ENCODE measurements around the gene HDAC4. TPM values are rescaled to one million over a fixed set of nuclear protein-coding genes. Genes with fewer than 3 reads are reported as not detected.

HDAC4 gene
- total and polyA plus RNA-seq, 4 donors, result 6.8 to 75.5 (median 30.2) TPM

DNA sequence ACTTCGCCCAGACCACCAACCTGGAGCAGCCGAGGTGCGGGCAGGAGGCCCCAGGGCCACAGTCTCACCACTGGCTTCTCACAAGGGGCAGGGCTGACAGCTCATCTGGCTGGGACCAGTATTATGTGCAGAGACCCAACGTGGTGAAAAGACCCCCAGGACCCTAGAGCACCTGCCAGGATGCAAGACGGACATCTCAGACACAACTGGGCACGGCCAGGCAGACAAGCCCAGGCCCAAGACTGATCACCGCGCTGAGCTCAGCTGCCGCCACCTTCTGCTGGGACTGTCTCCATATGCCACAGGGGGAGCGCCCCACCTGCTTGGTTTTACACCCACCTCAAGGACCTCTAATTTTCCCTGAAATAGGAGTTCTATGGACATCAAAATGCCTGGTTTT is 23.2 kb downstream of the HDAC4 start:
- Histone ChIP-seq H3K9me3 (ENCODE audit: control insufficient read depth, low read length) (no peaks in the 10 kb centered on the region), H3K4me1 (ENCODE audit: control insufficient read depth in 1 of 2, insufficient read depth in 2 of 2, low read length in 2 of 2) (no peaks in the 10 kb centered on the region), H3K4me3 (ENCODE audit: low read length in 2 of 2) (no peak overlapping the region), H3K27ac (ENCODE audit: low read depth in 1 of 2, low read length in 2 of 2) (no peak overlapping the region), H3K36me3 (ENCODE audit: control insufficient read depth in 1 of 2, insufficient read depth in 2 of 2, low read length in 1 of 2) (no peaks in the 10 kb centered on the region), H3K27me3 (ENCODE audit: control insufficient read depth in 1 of 2, insufficient read depth in 2 of 2, low read length in 1 of 2) (no peaks in the 10 kb centered on the region)
- intact Hi-C loops (cut with DNase I), result no loop called here
- DNase-seq, result peak; percentile 32 to 57
- WGBS, 2 donors, result 93 to 95% methylated on average over 10 of the region's 10 CpGs
- ATAC-seq (ENCODE audit: low FRiP score), result no peak

DNA sequence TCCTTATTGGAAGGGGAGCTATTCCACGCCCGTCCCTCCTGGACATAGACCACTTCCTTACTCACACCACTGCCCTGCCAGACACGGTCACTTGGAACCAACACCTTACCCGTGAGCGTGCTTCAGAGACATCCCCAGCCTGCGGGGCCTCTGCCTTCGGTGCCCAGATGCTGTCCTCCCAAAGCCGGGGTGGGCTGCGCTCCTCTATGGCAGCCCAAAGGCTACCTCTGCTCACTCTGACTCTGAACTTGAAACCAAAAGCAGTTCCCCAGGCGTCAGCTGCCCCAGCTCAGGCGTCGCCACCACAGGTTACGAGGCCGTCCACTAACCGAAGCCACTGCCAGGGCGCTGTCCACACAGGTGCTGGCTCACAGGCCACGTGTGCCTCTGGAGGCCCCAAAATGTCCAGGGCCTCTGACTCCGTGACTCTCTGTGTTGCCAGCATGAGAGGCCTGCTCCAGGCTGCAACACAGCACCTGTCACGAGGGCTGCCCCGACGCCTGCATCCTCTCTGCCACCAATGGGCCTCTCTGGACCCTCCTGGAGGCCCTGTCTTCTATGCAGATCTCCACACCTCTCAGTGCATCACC is 23.8 kb downstream of the HDAC4 start:
- no peak overlapping the region for H3K27ac ChIP-seq (ENCODE audit: low read depth in 1 of 2, low read length in 2 of 2)
- no peak overlapping the region for H3K4me3 ChIP-seq (ENCODE audit: low read length in 2 of 2)
- H3K9me3 ChIP-seq (ENCODE audit: control insufficient read depth, low read length), result no peaks in the 10 kb centered on the region
- no peaks in the 10 kb centered on the region for H3K27me3 ChIP-seq (ENCODE audit: control insufficient read depth in 1 of 2, insufficient read depth in 2 of 2, low read length in 1 of 2)
- H3K36me3 ChIP-seq (ENCODE audit: control insufficient read depth in 1 of 2, insufficient read depth in 2 of 2, low read length in 1 of 2), result no peaks in the 10 kb centered on the region
- DNase-seq (peak in 1 of 2 donors; percentile 66), ATAC-seq (ENCODE audit: low FRiP score) (peak; percentile 5)
- H3K4me1 ChIP-seq (ENCODE audit: control insufficient read depth in 1 of 2, insufficient read depth in 2 of 2, low read length in 2 of 2), result no peaks in the 10 kb centered on the region
- 96 to 97% methylated on average over 20 to 21 of the region's 21 CpGs for WGBS, 2 donors
- intact Hi-C loops (cut with DNase I), result no loop called here

DNA sequence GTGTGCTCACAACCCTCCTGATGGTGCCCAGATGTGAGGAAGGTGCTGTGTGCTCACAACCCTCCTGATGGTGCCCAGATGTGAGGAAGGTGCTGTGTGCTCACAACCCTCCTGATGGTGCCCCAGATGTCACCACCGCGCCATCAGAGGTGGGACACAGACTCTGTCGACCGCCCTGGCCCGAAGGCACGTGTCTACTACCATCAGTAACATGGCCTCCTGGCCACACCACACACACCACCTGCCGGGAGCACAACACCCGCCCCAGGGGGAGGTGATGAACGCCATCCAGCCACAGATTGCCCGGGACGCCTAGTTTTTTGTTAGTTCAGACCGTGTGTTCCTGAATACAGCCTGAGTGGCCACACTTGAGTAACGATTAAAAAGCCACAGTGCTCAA is 24.5 kb downstream of the HDAC4 start:
- Histone ChIP-seq H3K27me3 (ENCODE audit: control insufficient read depth in 1 of 2, insufficient read depth in 2 of 2, low read length in 1 of 2) (no peaks in the 10 kb centered on the region), H3K36me3 (ENCODE audit: control insufficient read depth in 1 of 2, insufficient read depth in 2 of 2, low read length in 1 of 2) (no peaks in the 10 kb centered on the region), H3K4me1 (ENCODE audit: control insufficient read depth in 1 of 2, insufficient read depth in 2 of 2, low read length in 2 of 2) (no peaks in the 10 kb centered on the region), H3K27ac (ENCODE audit: low read depth in 1 of 2, low read length in 2 of 2) (no peak overlapping the region), H3K4me3 (ENCODE audit: low read length in 2 of 2) (no peak overlapping the region), H3K9me3 (ENCODE audit: control insufficient read depth, low read length) (no peaks in the 10 kb centered on the region)
- 90 to 92% methylated on average over 13 of the region's 13 CpGs for WGBS, 2 donors
- peak in 1 of 2 donors; percentile 57 for DNase-seq
- ATAC-seq (ENCODE audit: low FRiP score), result no peak
- intact Hi-C loops (cut with DNase I), result no loop called here

DNA sequence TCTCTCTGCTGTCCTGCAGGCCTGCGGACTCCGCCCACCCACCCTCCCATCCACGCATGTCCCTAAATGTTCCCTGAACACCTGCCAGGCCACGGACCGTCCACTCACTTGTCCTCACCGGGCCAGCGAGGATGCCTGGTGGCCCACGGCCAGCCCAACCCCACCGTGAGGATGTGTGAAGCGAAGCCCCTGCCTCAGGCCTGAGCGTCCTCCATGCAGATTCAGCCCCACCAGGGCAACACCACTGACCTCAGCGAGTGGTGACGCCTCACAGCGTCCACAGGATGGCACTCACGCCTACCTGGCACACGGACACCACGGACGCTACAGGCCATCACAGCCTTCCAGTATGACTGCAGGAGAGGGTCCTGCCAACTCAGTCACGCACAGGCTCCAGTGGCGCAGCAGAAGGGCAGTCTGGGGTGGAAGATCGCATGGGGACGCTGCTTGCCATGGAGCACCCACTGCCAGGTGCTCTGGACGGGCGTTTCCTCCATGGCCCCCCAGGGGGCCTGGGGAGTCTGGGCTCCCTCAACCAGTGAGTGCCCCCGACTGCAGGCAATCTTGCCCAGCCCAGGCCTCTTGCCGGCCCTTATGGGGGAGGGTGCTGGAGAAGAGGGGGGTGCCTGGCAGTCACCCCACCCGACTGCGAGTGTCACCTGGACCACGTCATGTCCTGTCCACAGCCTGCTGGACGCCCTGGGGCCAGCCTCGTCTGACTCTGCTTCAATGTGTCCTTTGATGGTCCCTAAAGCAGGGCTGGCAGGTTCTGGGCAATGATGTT is 25.4 kb downstream of the HDAC4 start:
- WGBS, 2 donors, result 91 to 92% methylated on average over 31 of the region's 31 CpGs
- Histone ChIP-seq H3K4me1 (ENCODE audit: control insufficient read depth in 1 of 2, insufficient read depth in 2 of 2, low read length in 2 of 2) (no peaks in the 10 kb centered on the region), H3K9me3 (ENCODE audit: control insufficient read depth, low read length) (no peaks in the 10 kb centered on the region), H3K36me3 (ENCODE audit: control insufficient read depth in 1 of 2, insufficient read depth in 2 of 2, low read length in 1 of 2) (no peaks in the 10 kb centered on the region), H3K27me3 (ENCODE audit: control insufficient read depth in 1 of 2, insufficient read depth in 2 of 2, low read length in 1 of 2) (no peaks in the 10 kb centered on the region), H3K4me3 (ENCODE audit: low read length in 2 of 2) (no peak overlapping the region), H3K27ac (ENCODE audit: low read depth in 1 of 2, low read length in 2 of 2) (no peak overlapping the region)
- ATAC-seq (ENCODE audit: low FRiP score), result no peak
- DNase-seq, result peak in 1 of 2 donors; percentile 71
- intact Hi-C loops (cut with DNase I), result no loop called here

DNA sequence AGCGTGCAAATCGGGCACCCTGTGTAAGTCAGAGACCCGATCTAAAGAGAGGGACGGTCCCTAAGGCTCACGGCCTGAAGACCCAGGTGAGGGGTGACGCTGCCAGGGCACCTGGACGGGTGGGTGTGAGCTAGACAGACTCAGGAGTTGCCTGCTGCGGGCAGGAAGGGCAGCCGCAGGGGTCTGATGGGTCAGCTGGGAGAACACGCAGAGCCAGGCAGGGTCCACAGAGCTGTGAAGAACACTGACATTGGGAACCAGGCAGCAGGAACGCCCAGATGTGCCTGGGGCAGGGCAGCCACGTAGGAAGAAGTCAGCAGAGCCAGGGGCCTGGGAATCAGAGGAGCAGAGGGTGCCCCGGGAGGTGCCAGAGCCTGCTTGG is 25.9 kb downstream of the HDAC4 start:
- no peak overlapping the region for H3K4me3 ChIP-seq (ENCODE audit: low read length in 2 of 2)
- DNase-seq, result peak in 1 of 2 donors; percentile 57
- intact Hi-C loops (cut with DNase I), result no loop called here
- no peak for ATAC-seq (ENCODE audit: low FRiP score)
- H3K9me3 ChIP-seq (ENCODE audit: control insufficient read depth, low read length), result no peaks in the 10 kb centered on the region
- H3K36me3 ChIP-seq (ENCODE audit: control insufficient read depth in 1 of 2, insufficient read depth in 2 of 2, low read length in 1 of 2), result no peaks in the 10 kb centered on the region
- H3K27ac ChIP-seq (ENCODE audit: low read depth in 1 of 2, low read length in 2 of 2), result no peak overlapping the region
- H3K4me1 ChIP-seq (ENCODE audit: control insufficient read depth in 1 of 2, insufficient read depth in 2 of 2, low read length in 2 of 2), result no peaks in the 10 kb centered on the region
- 95 to 96% methylated on average over 12 to 13 of the region's 13 CpGs for WGBS, 2 donors
- no peaks in the 10 kb centered on the region for H3K27me3 ChIP-seq (ENCODE audit: control insufficient read depth in 1 of 2, insufficient read depth in 2 of 2, low read length in 1 of 2)

DNA sequence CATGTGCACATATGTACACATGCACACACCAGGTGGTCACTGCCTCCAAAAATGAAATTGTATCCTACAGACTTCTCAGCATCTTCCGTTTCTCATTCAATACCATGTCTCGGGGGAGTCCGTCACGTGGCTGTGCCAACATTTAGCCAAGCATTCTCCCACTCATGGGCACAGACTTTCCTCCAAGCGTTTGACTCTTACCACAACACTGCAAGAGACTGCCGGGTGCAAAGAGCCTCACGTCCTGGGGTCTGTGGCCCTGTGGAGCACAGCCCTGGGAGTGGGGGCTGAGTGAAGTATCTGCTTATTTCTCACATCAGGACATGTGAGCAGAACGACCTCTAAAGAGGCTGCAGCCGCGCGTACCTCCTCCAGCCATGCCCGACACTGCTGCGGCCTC is 28.0 kb downstream of the HDAC4 start:
- peak in 1 of 2 donors; percentile 52 for DNase-seq

DNA sequence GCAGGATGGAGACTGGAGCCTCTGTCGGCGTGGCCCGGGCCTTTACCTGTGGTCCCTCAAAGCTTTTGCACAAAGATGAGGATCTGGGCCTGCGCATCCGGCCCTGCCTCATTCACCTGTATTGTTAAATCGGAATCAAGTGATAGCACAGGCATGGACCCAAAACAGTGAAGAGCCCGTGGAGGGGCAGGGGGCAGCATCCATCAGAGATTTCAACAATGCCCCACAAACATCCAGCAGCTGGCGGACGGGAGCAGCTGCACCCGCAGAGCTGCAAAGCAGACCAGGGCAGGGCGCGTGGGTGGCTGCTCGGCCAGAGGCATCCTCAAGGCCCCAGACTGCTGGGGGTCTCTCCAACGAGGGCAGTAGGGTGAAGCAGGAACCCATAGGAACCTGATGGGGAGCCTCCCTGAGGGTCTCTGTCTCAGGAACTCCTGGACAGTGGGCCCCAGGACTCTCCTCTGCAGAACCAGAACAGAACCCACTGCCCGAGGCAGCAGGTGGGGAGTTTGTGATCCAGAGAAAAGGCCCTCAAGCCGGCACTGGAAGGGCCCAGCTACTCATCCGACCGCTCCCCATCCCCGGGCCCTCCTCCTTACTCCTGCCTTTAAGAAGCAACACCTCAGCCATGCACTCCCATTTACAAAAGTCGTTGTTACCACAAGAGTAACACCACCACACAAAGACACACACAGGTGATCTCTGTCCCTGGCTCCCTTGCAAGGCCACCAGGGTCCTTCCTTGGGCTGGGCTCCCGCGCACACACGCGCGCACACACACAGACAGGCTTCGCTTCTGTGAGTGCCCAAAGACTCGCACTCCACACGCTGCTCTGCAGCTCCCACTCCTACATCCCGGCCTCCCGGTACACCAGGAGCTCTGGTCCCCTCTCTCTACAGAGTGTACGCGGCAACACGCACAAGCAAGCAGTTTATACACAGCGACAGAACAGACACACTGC is 28.8 kb downstream of the HDAC4 start:
- Histone ChIP-seq H3K36me3 (ENCODE audit: control insufficient read depth in 1 of 2, insufficient read depth in 2 of 2, low read length in 1 of 2) (no peaks in the 10 kb centered on the region), H3K4me3 (ENCODE audit: low read length in 2 of 2) (no peak overlapping the region), H3K4me1 (ENCODE audit: control insufficient read depth in 1 of 2, insufficient read depth in 2 of 2, low read length in 2 of 2) (no peaks in the 10 kb centered on the region), H3K9me3 (ENCODE audit: control insufficient read depth, low read length) (no peaks in the 10 kb centered on the region), H3K27ac (ENCODE audit: low read depth in 1 of 2, low read length in 2 of 2) (no peak overlapping the region), H3K27me3 (ENCODE audit: control insufficient read depth in 1 of 2, insufficient read depth in 2 of 2, low read length in 1 of 2) (no peaks in the 10 kb centered on the region)
- ATAC-seq (ENCODE audit: low FRiP score) (no peak), DNase-seq (peak in 1 of 2 donors; percentile 70)
- intact Hi-C loops (cut with DNase I), result no loop called here
- WGBS, 2 donors, result 95% methylated on average over 34 of the region's 34 CpGs

More for the DNA sequence above, 28.0 kb downstream of the HDAC4 start:
- Histone ChIP-seq H3K4me1 (ENCODE audit: control insufficient read depth in 1 of 2, insufficient read depth in 2 of 2, low read length in 2 of 2) (no peaks in the 10 kb centered on the region), H3K36me3 (ENCODE audit: control insufficient read depth in 1 of 2, insufficient read depth in 2 of 2, low read length in 1 of 2) (no peaks in the 10 kb centered on the region), H3K4me3 (ENCODE audit: low read length in 2 of 2) (no peak overlapping the region), H3K27me3 (ENCODE audit: control insufficient read depth in 1 of 2, insufficient read depth in 2 of 2, low read length in 1 of 2) (no peaks in the 10 kb centered on the region), H3K9me3 (ENCODE audit: control insufficient read depth, low read length) (no peaks in the 10 kb centered on the region), H3K27ac (ENCODE audit: low read depth in 1 of 2, low read length in 2 of 2) (no peak overlapping the region)
- 88 to 89% methylated on average over 13 of the region's 13 CpGs for WGBS, 2 donors
- intact Hi-C loops (cut with DNase I), result no loop called here
- no peak for ATAC-seq (ENCODE audit: low FRiP score)

DNA sequence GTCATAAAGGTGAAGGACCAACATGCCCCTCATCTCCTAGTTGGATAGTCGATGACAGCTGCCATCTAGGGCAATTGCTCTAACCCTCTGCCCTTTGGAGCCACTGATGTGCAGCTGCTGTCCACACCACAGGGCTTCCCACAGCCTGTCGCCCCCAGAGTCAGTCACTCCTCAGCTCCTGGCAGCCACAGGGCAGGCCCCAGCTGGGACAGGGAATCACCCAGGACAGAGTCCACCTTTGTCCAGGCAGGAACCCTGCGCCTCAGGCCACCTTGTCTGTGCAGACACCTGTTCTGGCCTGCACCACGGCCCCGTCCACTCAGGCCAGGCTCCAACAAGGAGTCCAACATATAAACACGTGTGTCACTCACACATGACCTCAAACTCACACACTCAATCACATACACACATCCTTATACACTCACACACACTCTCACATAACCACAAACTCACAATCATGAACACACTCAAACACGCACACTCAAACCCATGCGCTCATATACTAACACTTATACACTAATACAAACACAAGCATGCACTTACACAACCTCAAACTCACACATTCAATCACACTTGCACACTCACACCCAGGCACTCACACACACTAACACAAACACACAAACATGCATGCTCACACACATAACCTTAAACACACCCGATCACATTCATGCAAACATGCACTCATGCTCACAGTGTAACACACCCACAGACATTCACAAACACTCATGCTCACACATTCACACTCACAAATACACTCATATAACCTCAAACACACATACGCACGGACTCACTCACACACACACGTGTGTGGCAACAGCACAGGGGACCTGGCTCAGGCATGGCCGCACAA is 29.7 kb downstream of the HDAC4 start:
- peak in 1 of 2 donors; percentile 76 for DNase-seq
- intact Hi-C loops (cut with DNase I), result no loop called here

More for the DNA sequence above, 29.7 kb downstream of the HDAC4 start:
- no peak for ATAC-seq (ENCODE audit: low FRiP score)
- WGBS, 2 donors, result 97% methylated on average over 13 of the region's 13 CpGs
- H3K36me3 ChIP-seq (ENCODE audit: control insufficient read depth in 1 of 2, insufficient read depth in 2 of 2, low read length in 1 of 2), result no peaks in the 10 kb centered on the region
- no peaks in the 10 kb centered on the region for H3K9me3 ChIP-seq (ENCODE audit: control insufficient read depth, low read length)
- H3K27me3 ChIP-seq (ENCODE audit: control insufficient read depth in 1 of 2, insufficient read depth in 2 of 2, low read length in 1 of 2), result no peaks in the 10 kb centered on the region
- no peak overlapping the region for H3K4me3 ChIP-seq (ENCODE audit: low read length in 2 of 2)
- no peak overlapping the region for H3K27ac ChIP-seq (ENCODE audit: low read depth in 1 of 2, low read length in 2 of 2)
- H3K4me1 ChIP-seq (ENCODE audit: control insufficient read depth in 1 of 2, insufficient read depth in 2 of 2, low read length in 2 of 2), result no peaks in the 10 kb centered on the region
